Pancreas (tissue), 10 donors: ENCODE data around the gene ABL1. TPM values are rescaled to one million over a fixed set of nuclear protein-coding genes. Genes with fewer than 3 reads are reported as not detected.

ENCODE experiments used
- ATAC-seq, 4 donors: fragments of 200-7000 bp; cut with Tn5 transposase; one replicate each; pipeline versions ENCODE4 v1.8.0 to v1.9.1; 2020; ENCODE audit warnings: mild to moderate bottlenecking in 4 of 4, moderate library complexity in 4 of 4
- DNase-seq, 6 donors: peaks; one replicate each; pipeline ENCODE4 v3.0.0-alpha.2; 2020
- FAIRE-seq: peaks from 2 replicates; lab custom pipeline; 2012; peaks lifted over from hg19 to GRCh38; lab: Jason Lieb, UNC
- H3K27ac ChIP-seq, 4 donors: fragments of 200-600 bp; sonication (generic); 1 replicate in 3 of 4; 2 replicates in 1 of 4; pipeline versions ENCODE4 v1.5.0 to v1.8.0; 2020
- H3K27me3 ChIP-seq, 4 donors: fragments of 200-600 bp; one replicate each; pipeline ENCODE4 v1.8.0; 2021
- H3K36me3 ChIP-seq, 3 donors: fragments of 200-600 bp; sonication (generic) in 1 of 3; one replicate each; pipeline versions ENCODE4 v1.5.0 to v1.8.0; 2020 to 2021
- H3K4me1 ChIP-seq, 3 donors: fragments of 200-600 bp; one replicate each; pipeline ENCODE4 v1.8.0; 2021
- H3K4me3 ChIP-seq, 4 donors: fragments of 200-600 bp; sonication (generic) in 2 of 4; one replicate each; pipeline versions ENCODE4 v1.5.0 to v1.8.0; 2020 to 2021
- H3K9me3 ChIP-seq, 4 donors: fragments of 200-600 bp; one replicate each; pipeline ENCODE4 v1.8.0; 2021
- WGBS, 2 donors: extraction: QIAGEN DNeasy Blood & Tissue Kit; methylation state at CpG; one replicate each; pipeline ENCODE4 v1.1.7; 2013; 5-methylcytosine and 5-hydroxymethylcytosine counted together
- intact Hi-C, 3 donors: fragments of 100-400 bp; cut with DNase I; formaldehyde crosslinking; loops; one replicate each; pipeline versions ENCODE4 v1.11.1 to v1.14.2; 2022
- polyA plus RNA-seq, 2 donors: library from polyadenylated mRNA; stranded (reverse); fragments of 200-250 nt; gene quantifications; one replicate each; pipeline ENCODE4 v1.2.3, GENCODE V29; 2013
- total RNA-seq, 6 donors: library from RNA; stranded (reverse); fragmentation: NEBNext Ultra II Directional in 4 of 6; extraction: Animal tissue kit (Norgen Biotek cat#: 25700) in 4 of 6; gene quantifications; one replicate each; pipeline versions ENCODE4 v1.2.1 to v1.2.4, GENCODE V29; 2021 to 2023
- TF ChIP-seq, protein P1 (sequence below), 4 donors: fragments of 200-600 bp; sonication (generic) in 3 of 4; IDR thresholded peaks; one replicate each; pipeline versions ENCODE4 v1.5.0 to v1.8.0; 2021; ENCODE audit warnings: antibody characterized with exemption in 4 of 4
- donor health status: healthy with polysubstance abuse.
- donor health status: DM: no; HTN: no; CAD: no; lungs with moderate emphysema.
- donor health status: DM: no; HTN: no; CAD: no.
- donor health status: control.
- donor health status: control.
- donor health status: Bipolar disorder and iron deficiency.
- donor health status: DM: yes; HTN: yes; CAD: no.
- donor health status: DM: no; HTN: no; CAD: no.
- donor health status: DM: no; HTN: no; CAD: no.
- donor health status: DM: yes; HTN: yes; CAD: no.

The ABL1 gene
- total and polyA plus RNA-seq, 8 donors = 15.3 to 31.9 (median 19.4) TPM

DNA sequence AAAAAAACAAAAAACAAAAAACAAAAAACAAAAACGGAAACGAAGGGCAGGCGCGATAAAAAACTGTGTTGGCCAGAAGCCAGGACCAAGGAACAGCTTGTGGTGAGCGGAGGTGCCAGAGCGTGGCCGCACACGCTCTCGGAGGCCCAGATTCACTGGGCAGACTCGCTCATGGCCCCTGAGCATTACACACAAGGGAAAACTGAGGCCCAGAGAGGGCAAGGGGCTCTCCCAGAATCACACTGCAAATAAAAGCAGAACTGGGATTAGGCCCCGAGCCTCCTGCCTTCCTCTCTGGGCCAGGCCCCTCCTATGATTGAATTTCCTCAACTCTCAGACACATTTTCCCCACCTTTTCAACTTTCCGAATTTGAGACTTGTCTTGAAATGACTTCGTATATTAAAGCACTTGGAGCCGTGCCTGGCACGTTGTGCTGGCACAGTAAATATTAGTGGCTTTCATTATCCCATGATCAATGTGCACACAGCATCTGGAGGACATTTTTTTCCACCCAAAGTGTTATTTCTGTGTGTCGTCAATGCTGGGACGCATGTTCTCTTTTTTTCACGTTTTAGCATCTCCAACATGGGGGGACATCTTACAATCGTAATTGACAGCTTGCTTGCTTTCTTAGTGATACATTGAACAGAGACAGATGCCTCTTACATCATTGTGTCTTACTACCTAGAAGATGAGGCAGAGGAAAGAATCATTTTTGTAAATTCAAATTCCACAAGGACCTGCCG lies 96.6 kb downstream of the ABL1 start:
- FAIRE-seq (no peak), DNase-seq (no peak), ATAC-seq (no peak)
- Histone ChIP-seq H3K27me3 (peaks cover 0 to 15% (median 0%) of the 10 kb centered on the region in 4 donors), H3K36me3 (no peaks in the 10 kb centered on the region), H3K27ac (no peak overlapping the region), H3K4me3 (no peak overlapping the region), H3K4me1 (peaks cover 0 to 9% (median 0%) of the 10 kb centered on the region in 3 donors), H3K9me3 (no peaks in the 10 kb centered on the region)
- intact Hi-C loops = no loop called here
- TF ChIP-seq, protein P1, sequence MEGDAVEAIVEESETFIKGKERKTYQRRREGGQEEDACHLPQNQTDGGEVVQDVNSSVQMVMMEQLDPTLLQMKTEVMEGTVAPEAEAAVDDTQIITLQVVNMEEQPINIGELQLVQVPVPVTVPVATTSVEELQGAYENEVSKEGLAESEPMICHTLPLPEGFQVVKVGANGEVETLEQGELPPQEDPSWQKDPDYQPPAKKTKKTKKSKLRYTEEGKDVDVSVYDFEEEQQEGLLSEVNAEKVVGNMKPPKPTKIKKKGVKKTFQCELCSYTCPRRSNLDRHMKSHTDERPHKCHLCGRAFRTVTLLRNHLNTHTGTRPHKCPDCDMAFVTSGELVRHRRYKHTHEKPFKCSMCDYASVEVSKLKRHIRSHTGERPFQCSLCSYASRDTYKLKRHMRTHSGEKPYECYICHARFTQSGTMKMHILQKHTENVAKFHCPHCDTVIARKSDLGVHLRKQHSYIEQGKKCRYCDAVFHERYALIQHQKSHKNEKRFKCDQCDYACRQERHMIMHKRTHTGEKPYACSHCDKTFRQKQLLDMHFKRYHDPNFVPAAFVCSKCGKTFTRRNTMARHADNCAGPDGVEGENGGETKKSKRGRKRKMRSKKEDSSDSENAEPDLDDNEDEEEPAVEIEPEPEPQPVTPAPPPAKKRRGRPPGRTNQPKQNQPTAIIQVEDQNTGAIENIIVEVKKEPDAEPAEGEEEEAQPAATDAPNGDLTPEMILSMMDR (IDR thresholded peaks at IDR 0.05) = no peak
- WGBS, 2 donors = 62 to 70% methylated on average over 20 of the region's 20 CpGs

DNA sequence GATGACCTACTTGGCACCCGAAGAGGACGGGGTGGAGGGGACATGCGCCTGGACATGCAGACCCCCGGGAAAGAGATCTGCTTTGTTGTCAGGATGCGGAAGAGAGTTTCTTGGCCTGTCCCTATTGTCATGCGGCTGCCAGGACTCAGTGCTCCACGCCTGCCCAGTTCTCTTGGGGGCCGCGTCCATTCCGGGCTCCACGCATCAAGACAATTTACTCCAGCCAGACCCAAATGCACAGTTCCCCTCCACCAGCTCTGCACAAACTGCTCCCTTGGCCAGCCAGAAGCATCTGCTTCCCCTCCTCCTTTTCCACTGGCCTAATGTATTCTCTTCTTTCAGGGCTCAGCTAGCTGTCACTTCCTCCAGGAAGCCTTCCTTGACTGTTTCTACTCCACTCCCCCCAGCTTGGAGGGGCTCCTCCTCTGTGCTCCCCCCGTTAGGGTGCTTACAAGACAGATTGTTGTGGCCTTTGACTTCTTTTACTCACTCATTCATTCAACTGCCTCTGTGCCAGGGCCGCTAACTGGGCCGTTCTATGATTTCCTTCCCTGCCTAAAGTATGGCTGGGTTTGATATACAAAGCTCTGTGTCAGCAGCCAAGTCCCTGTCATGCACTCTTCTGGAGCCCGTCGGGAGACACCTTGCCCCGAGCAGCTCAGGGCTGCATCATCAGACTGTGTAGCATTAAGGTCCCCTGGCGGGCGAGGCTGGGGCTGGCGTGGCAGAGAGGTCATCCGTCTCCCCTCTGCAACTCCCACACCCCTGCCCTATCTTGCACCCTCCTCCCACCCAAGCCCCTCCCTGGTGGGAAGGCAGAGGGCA lies 97.4 kb downstream of the ABL1 start:
- no peaks in the 10 kb centered on the region for H3K36me3 ChIP-seq
- DNase-seq (peak in 1 of 6 donors; percentile 45), ATAC-seq (no peak), FAIRE-seq (no peak)
- 49 to 57% methylated on average over 21 of the region's 21 CpGs for WGBS, 2 donors
- H3K9me3 ChIP-seq = no peaks in the 10 kb centered on the region
- H3K4me1 ChIP-seq = peaks cover 0 to 9% (median 0%) of the 10 kb centered on the region in 3 donors
- peaks cover 0 to 17% (median 1%) of the 10 kb centered on the region in 4 donors for H3K27me3 ChIP-seq
- TF ChIP-seq, protein P1 (IDR thresholded peaks at IDR 0.05) = no peak
- H3K4me3 ChIP-seq = no peak overlapping the region
- intact Hi-C loops = no loop called here
- no peak overlapping the region for H3K27ac ChIP-seq

- Histone ChIP-seq H3K27ac (no peak overlapping the region), H3K9me3 (no peaks in the 10 kb centered on the region), H3K4me1 (peaks cover 0 to 10% (median 0%) of the 10 kb centered on the region in 3 donors), H3K36me3 (no peaks in the 10 kb centered on the region), H3K27me3 (peaks cover 0 to 26% (median 8%) of the 10 kb centered on the region in 4 donors), H3K4me3 (no peak overlapping the region)
- DNase-seq (peak in 1 of 6 donors; percentile 32), FAIRE-seq (no peak), ATAC-seq (no peak)
- intact Hi-C loops = no loop called here
- TF ChIP-seq, protein P1 (IDR thresholded peaks at IDR 0.05) = no peak
- WGBS, 2 donors = 20 to 27% methylated on average over 25 to 26 of the region's 26 CpGs
These were observed 98.3 kb downstream of the ABL1 start for GRCh38 chr9:130933114-130934046.

DNA sequence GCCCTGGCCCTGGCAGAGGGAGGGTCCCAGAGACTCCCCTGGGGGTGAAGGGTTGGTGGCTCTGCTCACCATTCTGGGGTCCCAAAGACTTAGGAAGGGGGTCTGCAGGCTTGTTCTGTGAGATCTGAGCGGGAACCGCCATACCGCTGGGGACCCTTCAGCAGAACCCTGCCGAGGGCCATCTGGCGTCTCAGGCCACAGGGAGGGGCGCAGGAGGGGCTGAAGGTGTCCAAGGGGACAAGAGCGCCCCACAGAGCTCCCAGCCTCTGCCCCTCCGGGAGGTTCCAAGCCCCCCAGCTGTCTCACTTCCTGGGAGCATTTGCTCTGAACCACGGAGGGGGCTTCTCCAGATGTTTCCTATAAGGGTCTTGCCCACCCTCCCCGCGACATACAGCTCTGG lies 99.2 kb downstream of the ABL1 start:
- TF ChIP-seq, protein P1 (IDR thresholded peaks at IDR 0.05) = no peak
- intact Hi-C loops = no loop called here
- WGBS, 2 donors = 64 to 74% methylated on average over 10 to 11 of the region's 11 CpGs
- no peak for FAIRE-seq
- Histone ChIP-seq H3K27me3 (peaks cover 0 to 31% (median 8%) of the 10 kb centered on the region in 4 donors), H3K9me3 (no peaks in the 10 kb centered on the region), H3K27ac (no peak overlapping the region), H3K4me3 (no peak overlapping the region), H3K36me3 (no peaks in the 10 kb centered on the region), H3K4me1 (peaks cover 3 to 4% (median 4%) of the 10 kb centered on the region in 3 donors)
- peak in 1 of 6 donors; percentile 29 for DNase-seq
- no peak for ATAC-seq
